ENCODE data around the gene TUBG2. TPM values are rescaled to one million over a fixed set of nuclear protein-coding genes. Genes with fewer than 3 reads are reported as not detected.
A peak's percentile ranks its signal among the peaks of the same experiment; 100 is the strongest.

TUBG2 gene
- total and polyA plus RNA-seq, 2 of the 8 experiments (the other 6 are each of a cell fraction or from before 2014, with no cell fraction given), result 14.8 to 16.6 TPM

DNA sequence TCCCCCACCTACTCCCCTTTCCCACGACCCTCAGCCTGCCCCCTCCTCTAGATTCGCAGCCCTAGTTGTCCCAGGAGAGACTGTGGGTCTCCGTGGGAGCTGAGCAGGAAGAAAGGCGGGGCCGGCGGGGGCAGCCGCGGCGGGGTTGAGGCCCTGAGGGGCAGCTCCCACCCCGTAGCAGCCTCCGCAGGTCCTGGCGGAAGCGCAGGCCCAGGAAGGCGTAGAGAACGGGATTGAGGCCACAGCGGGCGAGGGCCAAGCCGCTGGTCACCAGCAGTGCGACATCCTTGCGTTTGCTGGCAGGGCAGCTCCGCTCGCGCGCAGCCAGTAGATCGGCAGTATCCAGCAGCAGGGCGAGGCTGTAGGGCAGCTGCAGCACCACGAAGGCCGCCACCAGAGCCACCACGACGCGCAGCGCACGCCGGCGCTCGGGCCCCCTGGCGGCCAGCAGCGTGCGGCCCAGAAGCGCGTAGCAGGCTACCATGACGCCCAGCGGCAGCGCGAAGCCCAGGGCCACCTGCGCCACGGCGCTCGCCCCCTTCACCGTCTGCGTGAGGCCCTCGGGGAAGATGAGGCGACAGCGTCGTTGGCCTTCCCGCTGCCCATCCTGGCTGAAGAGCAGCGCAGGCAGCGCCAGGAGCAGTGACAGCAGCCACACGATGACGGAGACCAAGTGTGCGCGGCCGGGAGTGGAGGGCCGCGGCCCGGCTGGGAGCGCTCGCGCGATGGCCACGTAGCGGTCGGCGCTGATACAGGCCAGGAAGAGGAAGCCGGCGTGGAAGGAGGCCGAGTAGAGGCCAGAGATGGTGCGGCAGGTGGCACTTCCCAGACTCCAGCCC is 20.6 kb downstream of the TUBG2 start (continued):
- TF ChIP-seq CTBP2 (IDR thresholded peaks at IDR 0.05; ENCODE audit: borderline replicate concordance, insufficient read depth, insufficient read length, low read length) (peak; percentile 77), BRCA1 (IDR thresholded peaks at IDR 0.05; ENCODE audit: low read depth, low read length) (no peak), TEAD4 (IDR thresholded peaks at IDR 0.05; ENCODE audit: low read depth, low read length) (no peak), CEBPB (IDR thresholded peaks at IDR 0.05; ENCODE audit: low read depth, low read length) (peak; percentile 5; the same call in 1 of the 2 replicates), SIX5 (IDR thresholded peaks at IDR 0.05; ENCODE audit: low read depth, low read length) (no peak), KDM5A (IDR thresholded peaks at IDR 0.05; ENCODE audit: low read length) (no peak), YY1 (IDR thresholded peaks at IDR 0.05; ENCODE audit: low read depth, low read length) (peak; percentile 73; the same call in 1 of the 2 replicates), SP2 (IDR thresholded peaks at IDR 0.05; ENCODE audit: low read length) (no peak), POU5F1 (IDR thresholded peaks at IDR 0.05; ENCODE audit: low read depth, low read length) (no peak), POLR2A (IDR thresholded peaks at IDR 0.05; ENCODE audit: control extremely low read depth in 1 of 2, low read depth in 2 of 2, low read length in 2 of 2) (no peak; a peak in 1 of 3 replicates), HDAC6 (IDR thresholded peaks at IDR 0.05; ENCODE audit: low read depth, low read length) (no peak), TBP (IDR thresholded peaks at IDR 0.05; ENCODE audit: low read depth, low read length) (peak; percentile 54; the same call in 1 of the 2 replicates), EP300 (IDR thresholded peaks at IDR 0.05; ENCODE audit: borderline replicate concordance in 1 of 2, low read depth in 2 of 2, low read length in 2 of 2) (peak in 1 of 2 experiments; percentile 24; a peak in 1 of 3 replicates), KDM4A (IDR thresholded peaks at IDR 0.05; ENCODE audit: low read depth, low read length, severe bottlenecking) (peak; percentile 86), SUZ12 (IDR thresholded peaks at IDR 0.05; ENCODE audit: low read length) (peak; percentile 38; the same call in 1 of the 2 replicates), ASH2L (IDR thresholded peaks at IDR 0.05; ENCODE audit: low read length) (no peak), SP1 (IDR thresholded peaks at IDR 0.05; ENCODE audit: low read depth, low read length) (no peak), BACH1 (IDR thresholded peaks at IDR 0.05; ENCODE audit: low read length) (peak; percentile 47; the same call in 1 of the 2 replicates), SIRT6 (IDR thresholded peaks at IDR 0.05; ENCODE audit: low read length) (no peak), CBX8 (IDR thresholded peaks at IDR 0.05; ENCODE audit: borderline replicate concordance, low read depth, low read length) (no peak), RFX5 (IDR thresholded peaks at IDR 0.05; ENCODE audit: borderline replicate concordance, low read depth, low read length) (no peak), TAF1 (IDR thresholded peaks at IDR 0.05; ENCODE audit: low read depth, low read length) (peak; percentile 64)
- TF ChIP-seq, protein P1, sequence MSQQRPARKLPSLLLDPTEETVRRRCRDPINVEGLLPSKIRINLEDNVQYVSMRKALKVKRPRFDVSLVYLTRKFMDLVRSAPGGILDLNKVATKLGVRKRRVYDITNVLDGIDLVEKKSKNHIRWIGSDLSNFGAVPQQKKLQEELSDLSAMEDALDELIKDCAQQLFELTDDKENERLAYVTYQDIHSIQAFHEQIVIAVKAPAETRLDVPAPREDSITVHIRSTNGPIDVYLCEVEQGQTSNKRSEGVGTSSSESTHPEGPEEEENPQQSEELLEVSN (IDR thresholded peaks at IDR 0.05), result peak; percentile 97
